Kidney (tissue), 14 donors: Measurements from ENCODE around the gene NEURL4. TPM values are rescaled to one million over a fixed set of nuclear protein-coding genes. Genes with fewer than 3 reads are reported as not detected.

ENCODE experiments used
- DNase-seq, 5 donors: peaks; one replicate each; pipeline ENCODE4 v3.0.0-alpha.2; 2013 to 2020
- FAIRE-seq: peaks from 2 replicates; lab custom pipeline; 2012; peaks lifted over from hg19 to GRCh38; lab: Jason Lieb, UNC
- H3K27ac ChIP-seq, 2 donors: one replicate each; pipeline ENCODE4 v1.7.0; 2013; ENCODE audit warnings: low read depth in 2 of 2, low read length in 2 of 2, inconsistent platforms in 1 of 2
- H3K27me3 ChIP-seq: one replicate; pipeline ENCODE4 v1.7.1; 2013; ENCODE audit warnings: low read length, inconsistent platforms; ENCODE audit not compliant: control insufficient read depth, insufficient read depth
- H3K36me3 ChIP-seq, 3 donors: one replicate each; pipeline versions ENCODE4 v1.7.0 to v1.7.1; 2013; ENCODE audit warnings: low read length in 3 of 3, control low read depth in 1 of 3, inconsistent platforms in 1 of 3; ENCODE audit not compliant: insufficient read depth in 3 of 3, control insufficient read depth in 2 of 3
- H3K4me1 ChIP-seq, 3 donors: one replicate each; pipeline versions ENCODE4 v1.7.0 to v1.7.1; 2013; ENCODE audit warnings: low read length in 3 of 3, inconsistent platforms in 1 of 3, low read depth in 1 of 3; ENCODE audit not compliant: control insufficient read depth in 2 of 3, insufficient read depth in 2 of 3
- H3K4me3 ChIP-seq, 3 donors: one replicate each; pipeline versions ENCODE4 v1.7.0 to v1.8.1; 2013; ENCODE audit warnings: low read length in 3 of 3, control low read depth in 1 of 3, inconsistent platforms in 1 of 3
- H3K9ac ChIP-seq, 3 donors: one replicate each; pipeline versions ENCODE4 v1.7.0 to v1.7.1; 2013; ENCODE audit warnings: low read length in 3 of 3, control low read depth in 1 of 3, inconsistent platforms in 1 of 3
- H3K9me3 ChIP-seq, 3 donors: one replicate each; pipeline versions ENCODE4 v1.7.0 to v1.7.1; 2013; ENCODE audit warnings: low read length in 3 of 3, control low read depth in 1 of 3, inconsistent platforms in 1 of 3; ENCODE audit not compliant: control insufficient read depth in 2 of 3, insufficient read depth in 1 of 3
- CTCF ChIP-seq: IDR thresholded peaks from 3 replicates; pipeline ENCODE4 v1.5.1; 2012; ENCODE audit warnings: mild to moderate bottlenecking, moderate library complexity, borderline replicate concordance; ENCODE audit not compliant: insufficient read depth; ENCODE audit errors: extremely low read depth
- intact Hi-C: fragments of 100-400 bp; cut with DNase I; formaldehyde crosslinking; loops from one replicate; pipeline ENCODE4 v1.11.1; 2022
- polyA plus RNA-seq: library from polyadenylated mRNA; stranded (reverse); fragments of 350-450 nt; fragmentation: Illumina TruSeq; extraction: RNeasy Lipid Tissue Mini Kit (QIAGEN cat#74804); gene quantifications from one replicate; pipeline ENCODE4 v1.2.3, GENCODE V29; 2014; ENCODE audit warnings: low read depth, low replicate concordance; ENCODE audit not compliant: insufficient read depth
- total RNA-seq: library from RNA; stranded (reverse); fragmentation: NEBNext Ultra II Directional; extraction: Animal tissue kit (Norgen Biotek cat#: 25700); gene quantifications from one replicate; pipeline ENCODE4 v1.2.1, GENCODE V29; 2021
- donor health status: control.
- donor health status: control.
- donor health status: control.
- donor health status: control.
- donor health status: control.
- donor health status: DM: yes; HTN: yes; CAD: no.
- donor health status: Normal renal cell carcinoma (clear cell type).

NEURL4 gene
- total and polyA plus RNA-seq, 2 donors from 2014 or later: 21.2 to 44.7 TPM

GRCh38 chr17:7354262-7354843, 25.2 kb upstream of the NEURL4 start:
- Histone ChIP-seq H3K4me1 (peaks cover 3 to 25% (median 13%) of the 10 kb centered on the region in 3 donors), H3K27ac (no peak overlapping the region), H3K4me3 (no peak overlapping the region), H3K9me3 (no peaks in the 10 kb centered on the region), H3K36me3 (no peaks in the 10 kb centered on the region), H3K9ac (peak overlapping the region in 1 of 3 donors; percentile 43), H3K27me3 (no peaks in the 10 kb centered on the region)
- no peak for TF ChIP-seq CTCF
- DNase-seq: peak in 2 of 5 donors; percentile 61 to 63
- intact Hi-C loops: no loop called here
- no peak for FAIRE-seq

GRCh38 chr17:7352910-7353635, 23.9 kb upstream of the NEURL4 start:
- Histone ChIP-seq H3K27me3 (no peaks in the 10 kb centered on the region), H3K9me3 (no peaks in the 10 kb centered on the region), H3K9ac (peak overlapping the region in 1 of 3 donors; percentile 92), H3K27ac (no peak overlapping the region), H3K4me3 (peak overlapping the region in 2 of 3 donors; percentile 81 to 88), H3K4me1 (peaks cover 3 to 25% (median 13%) of the 10 kb centered on the region in 3 donors), H3K36me3 (no peaks in the 10 kb centered on the region)
- DNase-seq: peak in 2 of 5 donors; percentile 71 to 81
- TF ChIP-seq CTCF: no peak
- FAIRE-seq: no peak
- intact Hi-C loops: no loop called here

GRCh38 chr17:7352503-7352889, 23.4 kb upstream of the NEURL4 start:
- Histone ChIP-seq H3K9ac (peak overlapping the region in 2 of 3 donors; percentile 92 to 94), H3K27me3 (no peaks in the 10 kb centered on the region), H3K4me1 (peaks cover 3 to 25% (median 13%) of the 10 kb centered on the region in 3 donors), H3K4me3 (peak overlapping the region; percentile 62 to 88 (median 81)), H3K27ac (peak overlapping the region; percentile 97 to 98), H3K36me3 (no peaks in the 10 kb centered on the region), H3K9me3 (no peaks in the 10 kb centered on the region)
- intact Hi-C loops: no loop called here
- DNase-seq: no peak
- TF ChIP-seq CTCF: peak; percentile 40
- FAIRE-seq: no peak
